DMS53 treated with DMSO at 0.1 percent for 48 hours (cell line): ENCODE data around the gene ZDHHC12.
A peak's percentile ranks its signal among the peaks of the same experiment; 100 is the strongest.

Source experiments
- DNase-seq: peaks from one replicate; lab custom pipeline; 2025; ENCODE audit not compliant: unreplicated experiment; lab: John Stamatoyannopoulos, UW

The ZDHHC12 gene

DNA sequence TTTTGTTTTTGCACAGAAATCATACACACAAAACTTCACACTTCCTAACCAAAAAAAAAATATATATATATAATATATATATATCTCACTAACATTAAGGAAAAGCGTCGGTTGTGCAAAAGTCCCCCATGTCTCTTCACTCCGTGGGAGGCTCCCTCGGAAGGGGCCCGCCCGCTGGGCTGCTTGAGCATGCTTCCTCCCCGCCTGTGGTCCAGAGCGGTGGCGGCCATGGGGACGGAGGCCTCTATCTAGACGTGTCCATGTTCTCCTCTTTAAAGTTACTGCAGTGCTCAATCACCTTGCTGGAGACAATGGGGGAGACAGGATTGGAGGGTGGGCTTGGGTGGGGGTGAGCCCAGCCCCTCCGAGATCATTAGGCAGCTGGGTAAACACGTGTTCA is 7.2 kb upstream of the ZDHHC12 start:
- DNase-seq = no peak

DNA sequence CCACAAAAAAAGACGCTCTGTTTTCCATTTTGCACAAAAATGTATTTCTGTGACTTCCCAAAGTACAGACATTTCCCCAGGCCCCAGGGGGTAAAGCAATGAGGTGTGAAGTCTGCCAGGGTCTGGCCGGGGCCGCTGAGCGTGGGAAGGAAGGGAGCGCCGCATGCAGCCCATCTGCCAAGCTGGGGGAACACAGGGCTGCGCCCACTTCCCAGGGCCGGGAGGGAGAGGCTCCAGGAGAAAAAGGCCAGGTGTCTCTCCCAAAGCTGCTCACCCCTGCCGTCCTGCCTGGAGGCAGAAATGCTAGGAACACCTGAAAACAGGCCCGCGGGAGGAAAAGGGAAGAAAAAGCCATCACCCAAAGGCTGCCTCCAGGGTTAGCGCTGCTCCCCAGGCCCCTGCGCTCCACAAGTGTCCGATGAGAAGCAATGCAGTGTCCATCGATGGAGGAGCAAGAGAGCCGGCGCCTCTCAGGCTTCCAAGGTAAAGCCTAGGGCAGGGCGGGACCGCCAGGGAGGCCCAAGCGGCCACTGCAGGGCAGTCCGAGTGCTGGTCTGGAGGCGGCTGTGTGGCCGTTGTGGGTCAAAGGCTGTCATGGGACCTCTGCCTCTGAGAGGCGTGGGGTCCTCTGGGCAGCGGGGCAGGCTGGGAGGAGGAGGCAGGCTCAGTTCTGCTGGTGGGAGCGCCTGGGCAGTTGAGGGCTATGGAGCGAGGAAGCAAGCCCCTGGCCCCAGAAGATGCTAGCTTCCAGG is 6.0 kb upstream of the ZDHHC12 start:
- no peak for DNase-seq

DNA sequence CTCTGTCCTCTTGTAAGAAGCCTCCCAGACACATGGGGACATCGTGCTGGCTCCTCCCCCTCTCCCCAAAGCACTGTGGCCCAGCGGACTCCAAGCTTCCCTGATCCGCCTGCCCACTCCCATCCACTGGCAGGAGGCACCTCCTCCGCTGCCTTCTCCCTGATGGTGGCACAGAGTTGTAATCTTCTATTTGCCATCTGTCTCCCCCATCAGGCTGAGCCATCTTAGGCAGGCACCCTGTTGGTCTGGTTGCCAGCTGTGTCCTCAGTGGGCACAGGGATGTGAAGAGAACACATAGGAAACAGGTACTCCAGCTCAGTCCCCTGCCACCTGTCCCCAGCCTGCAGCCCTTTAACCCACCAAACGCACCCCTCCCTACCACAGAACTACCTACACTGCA is 5.4 kb upstream of the ZDHHC12 start:
- DNase-seq = no peak

- no peak for DNase-seq
Measured at GRCh38 chr9:128728298-128728697, 4.4 kb upstream of the ZDHHC12 start.

- no peak for DNase-seq
Measured at GRCh38 chr9:128727640-128728248, 3.8 kb upstream of the ZDHHC12 start.

- peak; percentile 81 for DNase-seq
Measured at GRCh38 chr9:128724744-128725211, 851 bp upstream of the ZDHHC12 start.

- DNase-seq = no peak
Measured at GRCh38 chr9:128723352-128723865, 518 bp downstream of the ZDHHC12 start.

DNA sequence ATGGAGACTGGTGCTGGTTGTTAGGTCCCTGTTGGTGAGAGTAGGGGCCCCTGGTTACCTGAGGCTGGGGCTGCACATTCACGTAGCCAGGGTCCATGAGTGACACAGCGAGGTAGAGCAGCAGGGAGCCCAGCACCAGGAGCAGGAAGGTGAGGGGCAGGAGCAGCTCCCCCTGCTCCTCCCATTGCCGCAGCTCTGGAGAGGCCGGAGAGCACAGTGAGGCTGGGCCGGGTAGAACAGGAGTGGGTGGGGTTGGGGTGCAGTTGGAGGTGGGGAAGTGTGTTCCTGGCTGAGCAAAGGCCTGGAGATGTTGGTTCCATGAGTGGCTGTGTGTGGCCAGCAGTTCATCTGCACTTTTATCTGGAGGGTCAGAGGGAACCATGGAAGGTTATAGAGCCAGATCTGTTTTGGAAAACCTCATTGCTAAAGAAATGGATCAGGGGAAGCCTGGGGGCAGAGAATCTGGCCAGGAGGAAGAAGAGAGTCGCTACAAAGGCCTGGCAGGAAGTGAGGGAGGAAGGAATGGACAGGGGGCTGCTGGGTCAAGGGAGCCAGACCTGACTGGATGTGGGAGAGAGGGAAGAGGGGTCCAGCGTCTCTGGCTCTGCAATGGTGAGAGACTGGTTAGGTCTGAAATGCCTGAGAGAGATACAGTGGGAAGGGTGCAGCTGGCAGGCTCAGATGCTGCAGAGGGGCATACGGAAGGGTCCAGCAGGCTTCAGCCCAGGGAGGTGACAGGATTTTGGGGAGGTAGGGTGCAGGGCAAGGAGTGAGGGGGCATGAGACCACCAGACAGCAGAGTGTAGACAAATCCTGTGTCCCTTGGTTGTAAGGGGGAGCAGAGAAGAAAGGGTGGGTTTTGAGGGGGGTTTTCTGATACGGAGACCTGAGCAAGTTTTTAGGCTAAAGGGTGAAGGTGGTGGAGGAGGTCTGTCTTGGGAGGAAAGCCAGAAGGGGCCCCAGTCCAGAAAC is 1.3 kb downstream of the ZDHHC12 start:
- no peak for DNase-seq

DNA sequence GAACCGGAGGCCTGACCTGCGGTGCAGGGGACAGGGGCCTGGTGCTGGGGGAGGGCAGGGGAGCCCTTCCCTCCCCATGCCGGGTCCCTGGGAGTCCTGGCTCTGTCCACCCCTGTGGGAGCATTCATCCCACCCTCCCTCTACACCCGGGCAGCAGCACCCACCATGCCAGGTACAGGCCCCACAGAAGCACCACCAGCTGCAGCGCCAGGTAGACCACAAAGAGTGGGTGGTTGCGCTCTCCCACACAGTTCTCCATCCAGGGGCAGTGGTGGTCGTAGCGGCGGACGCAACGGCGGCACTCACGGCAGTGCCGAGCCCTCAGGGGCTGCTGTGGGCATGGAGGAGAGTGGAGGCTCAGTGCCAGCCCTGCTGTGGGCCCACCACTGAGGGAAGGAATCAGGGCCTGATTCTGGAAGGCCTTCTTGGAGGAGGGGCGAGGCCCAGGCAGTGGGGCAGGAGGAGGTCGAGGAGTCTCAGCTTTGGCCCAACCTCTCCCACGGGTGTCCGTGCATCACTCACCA is 2.4 kb downstream of the ZDHHC12 start:
- no peak for DNase-seq

GRCh38 chr9:128720841-128721486 is 3.0 kb downstream of the ZDHHC12 start:
- DNase-seq = no peak

DNA sequence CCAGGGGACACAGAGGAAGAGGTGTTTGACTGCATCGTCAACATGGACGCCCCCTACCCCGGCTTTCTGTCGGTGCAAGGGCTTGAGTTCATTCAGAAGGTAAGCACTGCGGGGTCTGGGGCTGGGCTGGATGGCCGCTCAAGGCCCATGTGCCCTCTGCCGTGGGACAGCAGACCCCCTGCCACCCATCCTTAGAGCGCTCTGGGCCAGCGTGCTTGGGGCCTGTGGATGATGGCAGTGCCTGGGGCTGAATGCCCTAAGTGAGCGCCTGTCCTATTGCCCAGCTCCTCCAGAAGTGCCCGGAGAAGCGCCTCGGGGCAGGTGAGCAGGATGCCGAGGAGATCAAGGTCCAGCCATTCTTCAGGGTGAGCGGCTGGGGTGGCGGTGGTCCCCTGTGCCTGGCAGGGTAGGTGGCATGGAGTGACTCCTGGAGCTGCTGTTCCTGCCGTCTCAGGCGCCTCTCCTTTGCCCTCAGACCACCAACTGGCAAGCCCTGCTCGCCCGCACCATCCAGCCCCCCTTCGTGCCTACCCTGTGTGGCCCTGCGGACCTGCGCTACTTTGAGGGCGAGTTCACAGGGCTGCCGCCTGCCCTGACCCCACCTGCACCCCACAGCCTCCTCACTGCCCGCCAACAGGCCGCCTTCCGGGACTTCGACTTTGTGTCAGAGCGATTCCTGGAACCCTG is 3.9 kb downstream of the ZDHHC12 start:
- no peak for DNase-seq

- no peak for DNase-seq
Measured at GRCh38 chr9:128718475-128718874, 5.5 kb downstream of the ZDHHC12 start.

DNA sequence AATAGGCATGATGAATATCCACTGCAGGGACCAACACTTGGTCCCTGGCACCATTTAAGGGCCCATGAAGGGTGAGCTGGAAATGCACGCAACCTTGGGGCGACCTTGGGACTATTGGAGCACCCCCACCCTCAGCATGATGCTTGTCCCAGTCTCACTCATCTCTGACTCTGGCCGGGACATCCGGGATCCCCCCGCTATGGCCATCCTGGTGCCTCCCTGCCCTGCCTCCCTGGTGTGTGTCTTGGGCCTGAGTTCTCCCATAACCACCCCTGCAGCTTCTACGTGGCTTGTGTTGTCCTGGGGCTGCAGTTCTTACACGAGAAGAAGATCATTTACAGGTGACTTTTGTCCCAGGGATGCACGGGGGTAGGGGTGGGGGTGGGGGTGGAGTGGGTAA is 5.9 kb downstream of the ZDHHC12 start:
- DNase-seq = no peak

DNA sequence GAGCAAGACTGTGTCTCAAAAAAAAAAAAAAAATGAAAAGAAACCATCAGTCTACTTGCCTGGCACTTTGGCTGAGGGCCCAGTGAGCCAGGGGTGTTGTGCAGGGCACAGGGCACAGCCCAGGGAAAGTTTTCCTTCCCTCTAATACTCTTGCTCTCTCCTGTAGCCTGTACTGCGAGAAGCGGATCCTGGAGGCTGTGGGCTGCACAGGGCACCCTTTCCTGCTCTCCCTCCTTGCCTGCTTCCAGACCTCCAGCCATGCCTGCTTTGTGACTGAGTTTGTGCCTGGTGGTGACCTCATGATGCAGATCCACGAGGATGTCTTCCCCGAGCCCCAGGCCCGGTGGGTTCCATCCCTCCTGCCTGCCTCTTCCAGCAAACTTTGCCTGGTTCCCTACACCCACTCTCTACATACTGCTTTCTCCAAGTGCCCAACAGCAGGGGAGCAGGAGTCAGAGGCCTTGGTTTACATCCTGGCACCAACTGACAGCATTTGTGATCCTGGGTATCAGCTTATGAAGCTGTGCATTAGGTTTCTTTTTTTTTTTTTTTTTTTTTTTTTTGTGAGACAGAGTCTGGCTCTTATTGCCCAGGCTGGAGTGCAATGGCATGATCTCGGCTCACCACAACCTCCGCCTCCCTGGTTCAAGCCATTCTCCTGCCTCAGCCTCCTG is 7.2 kb downstream of the ZDHHC12 start:
- DNase-seq = no peak

DNA sequence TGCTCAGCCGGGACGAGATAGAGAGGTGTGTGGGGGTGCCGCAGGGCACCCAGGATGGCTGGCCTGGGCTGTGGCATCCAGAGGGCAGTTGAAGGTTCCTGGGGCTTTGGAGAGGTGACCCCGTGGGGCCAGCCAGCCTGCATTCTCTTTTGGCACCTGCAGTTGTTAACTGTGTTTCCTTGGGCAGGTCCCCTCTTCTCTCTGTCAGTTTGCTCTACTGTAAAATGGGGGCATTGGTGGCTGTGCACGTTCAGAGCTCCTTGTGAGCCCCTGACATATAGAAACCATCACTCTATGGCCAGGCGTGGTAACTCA is 8.5 kb downstream of the ZDHHC12 start:
- no peak for DNase-seq

DNA sequence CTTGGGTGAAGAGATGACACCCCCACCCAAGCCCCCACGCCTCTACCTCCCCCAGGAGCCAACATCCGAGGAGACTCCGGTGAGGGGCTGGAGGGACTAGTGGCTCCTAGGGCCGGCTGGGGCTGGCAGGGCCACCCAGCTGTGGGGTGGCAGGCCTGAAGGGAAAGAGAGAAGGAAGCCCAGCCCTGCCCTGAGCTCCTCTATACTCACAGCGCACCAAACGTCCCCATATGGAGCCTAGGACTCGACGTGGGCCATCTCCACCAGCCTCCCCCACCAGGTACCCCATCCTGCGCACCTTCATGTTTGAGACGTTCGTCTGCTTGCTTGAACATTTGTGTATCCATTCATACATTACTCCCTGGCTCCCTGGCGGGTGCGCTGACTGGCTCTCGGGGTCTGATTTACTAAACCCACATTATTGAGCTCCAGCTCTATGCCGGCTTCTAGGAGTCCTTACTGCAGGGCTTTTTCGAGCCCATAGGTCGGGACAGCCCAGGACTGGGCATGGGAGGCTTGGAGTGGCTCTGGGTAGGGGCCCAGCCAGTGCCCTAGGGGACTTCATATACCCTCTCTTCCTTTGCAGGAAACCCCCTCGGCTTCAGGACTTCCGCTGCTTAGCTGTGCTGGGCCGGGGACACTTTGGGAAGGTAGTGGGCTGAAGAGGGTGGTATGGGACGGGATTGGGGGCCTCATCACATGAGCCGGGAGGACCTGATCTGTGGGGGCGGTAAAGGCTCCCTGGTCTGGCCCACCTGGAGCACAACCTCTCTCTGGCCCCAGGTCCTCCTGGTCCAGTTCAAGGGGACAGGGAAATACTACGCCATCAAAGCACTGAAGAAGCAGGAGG is 9.1 kb downstream of the ZDHHC12 start:
- no peak for DNase-seq

GRCh38 chr9:128713941-128714573 is 9.9 kb downstream of the ZDHHC12 start:
- no peak for DNase-seq

- DNase-seq = no peak
Measured at GRCh38 chr9:128713411-128713780, 10.5 kb downstream of the ZDHHC12 start.
